Ascending aorta (tissue), 2 donors: ENCODE measurements around the gene CSNK1G2. TPM values are rescaled to one million over a fixed set of nuclear protein-coding genes. Genes with fewer than 3 reads are reported as not detected.

Experiments
- DNase-seq, 2 donors: peaks; one replicate each; pipeline ENCODE4 v3.0.0-alpha.2; 2019; ENCODE audit warnings: low spot score in 2 of 2
- H3K27ac ChIP-seq, 2 donors: fragments of 200-600 bp; sonication (generic); one replicate each; pipeline ENCODE4 v1.5.1; 2016 to 2017; ENCODE audit warnings: mild to moderate bottlenecking in 1 of 2
- H3K27me3 ChIP-seq: fragments of 200-600 bp; sonication (generic); one replicate; pipeline ENCODE4 v1.5.1; 2017
- H3K36me3 ChIP-seq, 2 donors: fragments of 200-600 bp; sonication (generic); one replicate each; pipeline ENCODE4 v1.5.1; 2016
- H3K4me1 ChIP-seq, 2 donors: fragments of 200-600 bp; sonication (generic); one replicate each; pipeline ENCODE4 v1.5.1; 2016 to 2017; ENCODE audit warnings: mild to moderate bottlenecking in 1 of 2
- H3K4me3 ChIP-seq, 2 donors: fragments of 200-600 bp; sonication (generic); one replicate each; pipeline ENCODE4 v1.5.1; 2016 to 2017; ENCODE audit warnings: mild to moderate bottlenecking in 1 of 2
- H3K9me3 ChIP-seq, 2 donors: fragments of 200-600 bp; sonication (generic); one replicate each; pipeline ENCODE4 v1.5.1; 2016
- CTCF ChIP-seq, 3 experiments: fragments of 200-600 bp in 2 of 3; fragments of 450-650 bp in 1 of 3; sonication (generic) in 2 of 3; IDR thresholded peaks; one replicate each; pipeline ENCODE4 v1.5.1; 2016 to 2019; ENCODE audit warnings: antibody characterized with exemption in 3 of 3, mild to moderate bottlenecking in 1 of 3, moderate library complexity in 1 of 3
- intact Hi-C: fragments of 100-400 bp; cut with DNase I; formaldehyde crosslinking; loops from one replicate; pipeline ENCODE4 v1.15.1; 2023
- total RNA-seq: library from RNA; depleted of rRNA; stranded (reverse); fragments of >200 nt; gene quantifications from one replicate; pipeline ENCODE4 v1.1.0, GENCODE V29; 2016

CSNK1G2 gene
- total RNA-seq, 1 donor from 2014 or later = 79.6 TPM

- Histone ChIP-seq H3K4me1 (peaks cover 6 to 9% of the 10 kb centered on the region in 2 donors), H3K27ac (no peak overlapping the region), H3K27me3 (no peaks in the 10 kb centered on the region), H3K9me3 (no peaks in the 10 kb centered on the region), H3K36me3 (no peaks in the 10 kb centered on the region), H3K4me3 (no peak overlapping the region)
- intact Hi-C loops = no loop called here
- no peak for TF ChIP-seq CTCF (IDR thresholded peaks at IDR 0.05)
- no peak for DNase-seq
These were observed 4.1 kb downstream of the CSNK1G2 start for GRCh38 chr19:1944916-1945561.

GRCh38 chr19:1945899-1946298, 4.9 kb downstream of the CSNK1G2 start:
- Histone ChIP-seq H3K9me3 (no peaks in the 10 kb centered on the region), H3K4me1 (peaks cover 6 to 9% of the 10 kb centered on the region in 2 donors), H3K36me3 (no peaks in the 10 kb centered on the region), H3K27me3 (no peaks in the 10 kb centered on the region), H3K27ac (no peak overlapping the region), H3K4me3 (no peak overlapping the region)
- DNase-seq = no peak
- peak in 2 of 3 experiments; percentile 48 for TF ChIP-seq CTCF (IDR thresholded peaks at IDR 0.05)
- intact Hi-C loops = no loop called here

GRCh38 chr19:1947651-1948209, 6.8 kb downstream of the CSNK1G2 start:
- no peak overlapping the region for H3K4me3 ChIP-seq
- no peak overlapping the region for H3K27ac ChIP-seq
- DNase-seq = no peak
- intact Hi-C loops = no loop called here
- no peaks in the 10 kb centered on the region for H3K27me3 ChIP-seq
- H3K36me3 ChIP-seq = peaks cover 0 to 9% of the 10 kb centered on the region in 2 donors
- peaks cover 1 to 5% of the 10 kb centered on the region in 2 donors for H3K4me1 ChIP-seq
- H3K9me3 ChIP-seq = no peaks in the 10 kb centered on the region
- no peak for TF ChIP-seq CTCF (IDR thresholded peaks at IDR 0.05)

GRCh38 chr19:1949304-1950101, 8.5 kb downstream of the CSNK1G2 start:
- H3K36me3 ChIP-seq = peaks cover 0 to 14% of the 10 kb centered on the region in 2 donors
- TF ChIP-seq CTCF (IDR thresholded peaks at IDR 0.05) = no peak
- no peak overlapping the region for H3K4me3 ChIP-seq
- no peaks in the 10 kb centered on the region for H3K4me1 ChIP-seq
- no peaks in the 10 kb centered on the region for H3K27me3 ChIP-seq
- intact Hi-C loops = no loop called here
- DNase-seq = no peak
- no peaks in the 10 kb centered on the region for H3K9me3 ChIP-seq
- no peak overlapping the region for H3K27ac ChIP-seq

- no peak for DNase-seq
- H3K36me3 ChIP-seq = peaks cover 0 to 14% of the 10 kb centered on the region in 2 donors
- no peak overlapping the region for H3K4me3 ChIP-seq
- intact Hi-C loops = no loop called here
- TF ChIP-seq CTCF (IDR thresholded peaks at IDR 0.05) = no peak
- no peak overlapping the region for H3K27ac ChIP-seq
- H3K4me1 ChIP-seq = no peaks in the 10 kb centered on the region
- no peaks in the 10 kb centered on the region for H3K9me3 ChIP-seq
- no peaks in the 10 kb centered on the region for H3K27me3 ChIP-seq
These were observed 9.7 kb downstream of the CSNK1G2 start for GRCh38 chr19:1950640-1951039.
